HG03045 (cell line): Measurements from ENCODE around the gene KRTAP2-1.
"Not testable (repeated sequence)": the region's sequence is repeated elsewhere in the genome, so short reads cannot be mapped to it uniquely, and the experiment has no call there.

ENCODE experiments used
- ATAC-seq: cut with Tn5 transposase; IDR thresholded peaks from one replicate; pipeline ENCODE4 v1.9.1; 2021; ENCODE audit warnings: mild to moderate bottlenecking, moderate library complexity; ENCODE audit not compliant: unreplicated experiment

Gene KRTAP2-1, protein sequence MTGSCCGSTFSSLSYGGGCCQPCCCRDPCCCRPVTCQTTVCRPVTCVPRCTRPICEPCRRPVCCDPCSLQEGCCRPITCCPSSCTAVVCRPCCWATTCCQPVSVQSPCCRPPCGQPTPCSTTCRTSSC

GRCh38 chr17:41046735-41047465 is at the start of gene KRTAP2-1:
Gene KRTAP2-1 (minus strand): TSS chr17:41047316. CDS start chr17:41047267, 49 bp downstream.
- not testable (repeated sequence) for ATAC-seq

- ATAC-seq, result no peak
These were observed 48.9 kb upstream of the KRTAP2-1 start for GRCh38 chr17:41096055-41096454.

- ATAC-seq, result not testable (repeated sequence)
These were observed 41.7 kb upstream of the KRTAP2-1 start for GRCh38 chr17:41088760-41089352.

DNA sequence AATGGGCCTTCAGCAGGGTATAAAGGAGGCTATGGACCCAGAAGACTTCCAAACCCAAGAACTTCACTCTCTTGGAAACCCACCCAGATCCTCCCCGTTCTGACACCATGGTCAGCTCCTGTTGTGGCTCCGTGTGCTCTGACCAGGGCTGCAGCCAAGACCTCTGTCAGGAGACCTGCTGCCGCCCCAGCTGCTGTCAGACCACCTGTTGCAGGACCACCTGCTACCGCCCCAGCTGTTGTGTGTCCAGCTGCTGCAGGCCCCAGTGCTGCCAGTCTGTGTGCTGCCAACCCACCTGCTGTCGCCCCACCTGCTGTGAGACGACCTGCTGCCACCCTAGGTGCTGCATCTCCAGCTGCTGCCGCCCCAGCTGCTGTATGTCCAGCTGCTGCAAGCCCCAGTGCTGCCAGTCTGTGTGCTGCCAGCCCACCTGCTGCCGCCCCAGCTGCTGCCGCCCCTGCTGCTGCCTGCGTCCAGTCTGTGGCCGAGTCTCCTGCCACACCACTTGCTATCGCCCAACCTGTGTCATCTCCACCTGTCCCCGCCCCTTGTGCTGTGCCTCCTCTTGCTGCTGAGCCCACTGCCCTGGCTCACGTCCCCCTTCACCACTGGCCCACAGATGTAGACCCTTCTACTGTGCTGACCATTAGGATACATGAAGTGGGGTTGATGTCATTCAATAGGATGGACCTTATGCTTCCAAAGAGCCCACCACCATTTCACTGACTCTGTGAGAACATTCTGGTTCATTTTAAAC is 37.2 kb upstream of the KRTAP2-1 start, which contains the start of gene KRTAP4-7:
Gene KRTAP4-7 (plus strand): TSS at position 51 of the 757 bp plus-strand sequence. CDS start 57 bp downstream, at position 108.
- ATAC-seq, result not testable (repeated sequence)

GRCh38 chr17:41083427-41083826 is 36.3 kb upstream of the KRTAP2-1 start:
- ATAC-seq, result not testable (repeated sequence)

DNA sequence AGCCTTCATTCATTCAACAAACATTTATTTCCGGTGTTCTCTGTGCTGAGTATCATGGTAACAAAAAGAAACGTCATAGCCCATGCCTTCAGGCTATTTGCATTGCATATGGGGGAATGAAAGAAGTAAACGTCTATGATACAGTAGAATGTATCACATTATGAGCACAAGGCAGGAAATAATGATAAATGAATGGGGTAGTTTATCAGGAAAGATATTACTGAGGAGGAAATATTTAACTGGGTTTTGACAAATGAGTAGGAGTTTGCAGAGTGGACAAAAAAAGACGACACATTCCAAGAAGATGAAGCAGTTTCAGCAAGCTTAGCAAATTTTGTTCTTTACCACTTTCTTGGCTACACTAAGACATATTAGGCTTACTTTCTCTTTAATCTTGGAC is 35.5 kb upstream of the KRTAP2-1 start:
- ATAC-seq, result no peak

GRCh38 chr17:41076788-41077187 is 29.7 kb upstream of the KRTAP2-1 start:
- no peak for ATAC-seq

DNA sequence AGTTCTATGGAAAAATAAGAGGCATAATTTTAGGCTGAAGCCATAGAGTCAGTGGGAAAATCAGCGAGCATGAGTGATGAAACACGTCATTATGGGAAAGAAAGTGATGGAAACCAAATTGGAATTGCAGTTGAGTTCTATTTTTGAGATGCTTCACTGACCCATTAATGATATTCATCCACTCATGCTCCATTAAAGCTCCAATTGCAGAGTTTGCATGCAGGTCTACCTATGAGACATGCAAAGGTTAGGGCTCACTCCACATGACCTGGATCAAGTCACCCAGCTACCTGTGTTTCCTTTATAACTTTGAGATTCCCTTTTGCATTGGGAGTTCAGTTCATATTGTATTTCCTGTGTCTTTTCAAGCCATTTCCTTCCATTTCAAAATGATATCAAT is 26.6 kb upstream of the KRTAP2-1 start:
- no peak for ATAC-seq

DNA sequence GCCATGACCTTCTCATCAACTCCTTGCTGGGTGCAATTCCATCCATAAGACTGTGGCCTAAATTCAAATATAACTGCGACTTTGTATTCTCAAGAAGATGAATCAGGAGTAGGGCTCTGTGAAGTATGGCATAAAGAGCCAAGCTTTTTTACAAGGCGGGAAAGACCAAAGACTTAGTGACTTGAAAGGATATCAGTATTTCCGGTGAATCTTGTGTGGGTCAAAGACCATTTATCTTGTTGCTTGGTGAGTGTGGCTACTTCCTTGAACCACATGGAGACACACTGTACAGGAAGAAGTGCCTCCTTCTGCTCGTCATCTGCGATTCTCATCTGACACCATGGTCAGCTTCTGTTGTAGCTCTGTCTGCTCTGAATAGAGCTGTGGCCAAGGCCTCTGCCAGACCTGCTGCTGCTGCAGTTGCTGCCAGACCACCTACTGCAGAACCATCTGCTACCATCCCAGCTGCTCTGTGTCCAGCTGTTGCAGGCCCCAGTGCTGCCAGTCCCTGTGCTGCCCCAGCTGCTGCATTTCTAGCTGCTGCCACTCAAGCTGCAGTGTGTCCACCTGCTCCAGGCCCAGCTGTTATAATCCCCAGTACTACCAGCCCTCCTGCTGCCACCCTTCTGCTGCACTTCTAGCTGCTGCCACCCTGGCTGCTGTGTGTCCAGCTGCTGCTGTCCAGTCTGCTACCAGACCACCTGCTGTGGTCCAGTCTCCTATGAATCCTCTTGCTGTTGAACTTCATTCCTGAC is 24.7 kb upstream of the KRTAP2-1 start:
- no peak for ATAC-seq

DNA sequence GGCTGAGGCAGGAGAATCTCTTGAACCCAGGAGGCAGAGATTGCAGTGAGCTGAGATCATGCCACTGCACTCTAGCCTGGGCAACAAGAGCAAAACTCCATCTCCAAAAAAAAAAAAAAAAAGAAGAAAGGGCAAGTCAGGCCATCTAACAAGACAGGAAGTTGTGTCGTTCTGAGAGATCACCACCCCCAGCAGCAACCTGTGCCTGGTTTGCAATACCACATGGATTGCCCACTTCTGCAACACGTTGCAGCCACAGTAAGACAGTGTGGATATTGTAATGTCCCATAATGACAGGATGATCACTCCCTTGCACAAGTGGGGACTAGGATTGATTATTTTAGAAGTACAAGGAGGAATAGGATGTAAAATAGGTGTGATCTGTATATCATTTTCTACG is 21.9 kb upstream of the KRTAP2-1 start:
- no peak for ATAC-seq

DNA sequence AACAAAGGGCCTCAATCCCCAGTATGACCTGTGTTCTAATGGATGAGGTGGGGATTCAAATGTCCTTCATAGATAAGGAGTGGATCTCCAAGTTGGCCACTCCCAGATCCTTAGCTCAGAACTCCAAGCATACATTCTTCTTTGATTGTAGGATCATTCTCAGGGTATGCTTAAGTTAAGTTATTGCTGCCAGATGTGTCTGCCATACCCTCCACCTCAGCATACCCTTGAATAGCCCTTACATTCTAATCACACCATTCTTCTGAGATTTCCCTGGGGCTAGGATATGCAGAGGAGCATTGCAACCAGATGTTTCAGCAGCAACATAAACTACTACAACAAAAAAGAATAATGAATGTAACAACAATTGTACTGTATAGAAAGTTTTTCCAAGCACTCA is 20.2 kb upstream of the KRTAP2-1 start:
- ATAC-seq, result no peak

- ATAC-seq, result no peak
These were observed 18.9 kb upstream of the KRTAP2-1 start, which contains the start of gene KRTAP2-4 for GRCh38 chr17:41065829-41066624. Gene KRTAP2-4 (minus strand): TSS chr17:41065879. CDS start chr17:41065845, 34 bp downstream.

DNA sequence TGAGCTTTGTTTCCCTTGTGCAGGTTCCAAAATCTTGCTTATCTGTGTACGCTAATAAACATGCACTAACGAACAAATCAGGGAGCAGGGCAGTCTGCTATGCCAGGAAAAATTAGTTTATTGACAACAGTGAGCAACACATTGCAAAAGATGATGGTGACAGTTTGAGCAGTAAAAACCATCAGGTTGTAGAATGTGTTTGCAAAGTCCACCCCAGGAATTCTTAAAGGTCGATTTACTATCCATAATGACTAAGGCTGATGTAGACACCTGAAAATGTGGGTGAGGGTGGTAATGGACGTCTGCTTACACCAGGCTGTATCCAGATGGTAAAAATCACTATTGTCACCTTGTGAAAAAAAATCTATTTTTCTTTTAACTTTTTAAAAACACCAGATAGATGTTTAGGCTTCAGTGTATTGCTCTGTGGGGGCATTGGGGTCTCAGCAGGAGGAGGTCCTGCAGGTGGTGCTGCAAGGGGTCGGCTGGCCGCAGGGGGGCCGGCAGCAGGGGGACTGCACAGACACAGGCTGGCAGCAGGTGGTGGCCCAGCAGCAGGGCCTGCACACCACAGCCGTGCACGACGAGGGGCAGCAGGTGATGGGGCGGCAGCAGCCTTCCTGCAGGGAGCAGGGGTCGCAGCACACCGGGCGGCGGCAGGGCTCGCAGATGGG is 18.0 kb upstream of the KRTAP2-1 start:
- ATAC-seq, result not testable (repeated sequence)

DNA sequence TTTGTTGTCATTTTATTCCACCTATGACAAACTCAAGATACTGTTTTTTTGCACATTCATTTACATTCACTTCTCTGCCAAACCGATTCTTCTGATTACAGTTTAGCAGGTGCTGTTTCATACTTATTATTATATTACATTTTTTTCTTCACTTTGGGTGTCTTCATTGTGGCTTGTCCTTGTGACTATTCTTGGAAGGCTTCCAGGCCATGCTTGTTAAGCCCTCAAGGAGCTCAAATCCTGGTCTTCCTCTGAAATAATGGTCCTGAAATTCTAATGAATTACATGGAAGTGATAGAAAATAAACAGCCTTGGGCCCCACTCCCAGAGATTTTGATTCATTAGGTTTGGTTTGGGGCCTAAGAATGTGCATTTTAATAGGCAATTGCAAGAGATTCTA is 17.2 kb upstream of the KRTAP2-1 start:
- ATAC-seq, result no peak

DNA sequence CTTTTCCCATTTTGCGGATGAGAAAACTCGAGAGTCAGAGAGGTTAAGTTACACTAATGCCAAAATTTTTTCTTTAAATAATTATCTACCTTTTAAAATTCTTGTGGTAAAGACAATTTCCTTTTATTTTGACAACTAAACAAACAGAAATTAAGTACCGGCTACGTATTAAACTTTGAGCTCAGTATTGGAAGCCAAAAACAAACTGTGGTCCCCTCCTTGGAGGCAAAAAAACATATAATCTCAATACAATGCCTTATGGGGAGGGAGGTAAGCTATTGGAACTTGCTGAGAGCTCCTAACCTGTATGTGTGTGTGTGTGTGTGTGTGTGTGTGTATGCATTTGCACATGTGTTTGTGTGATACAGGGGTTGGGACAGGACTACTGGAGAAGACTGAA is 16.3 kb upstream of the KRTAP2-1 start:
- ATAC-seq, result no peak

DNA sequence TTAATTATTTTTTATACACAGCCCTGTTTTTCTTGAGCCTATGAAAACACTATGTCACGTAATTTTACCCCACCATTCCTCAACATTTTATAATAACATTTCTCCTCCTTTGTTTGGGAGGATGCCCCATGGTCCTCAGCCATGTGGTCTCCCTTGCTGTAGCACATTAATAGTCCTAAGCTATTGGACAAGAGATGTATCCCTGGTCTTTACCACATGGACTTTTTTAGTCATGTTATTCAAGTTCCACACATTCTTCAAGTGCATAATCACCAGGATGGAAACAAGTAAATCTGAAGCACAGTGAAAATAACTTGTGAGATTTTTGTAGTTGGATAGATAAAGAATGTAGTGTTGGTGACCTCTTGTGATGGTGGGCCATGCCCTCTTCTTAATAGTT is 14.8 kb upstream of the KRTAP2-1 start:
- no peak for ATAC-seq

GRCh38 chr17:41060052-41060604 is 13.0 kb upstream of the KRTAP2-1 start, which contains the start of gene KRTAP2-3:
Gene KRTAP2-3 (minus strand): TSS chr17:41060114. CDS start chr17:41060050, 64 bp downstream.
- ATAC-seq, result no peak

GRCh38 chr17:41059276-41060051 is 12.3 kb upstream of the KRTAP2-1 start:
- ATAC-seq, result not testable (repeated sequence)
